ENCODE measurements around the gene C19orf67. TPM values are rescaled to one million over a fixed set of nuclear protein-coding genes. Genes with fewer than 3 reads are reported as not detected.

C19orf67 gene
- total RNA-seq, 1 experiment from 2014 or later = 0.28 TPM

DNA sequence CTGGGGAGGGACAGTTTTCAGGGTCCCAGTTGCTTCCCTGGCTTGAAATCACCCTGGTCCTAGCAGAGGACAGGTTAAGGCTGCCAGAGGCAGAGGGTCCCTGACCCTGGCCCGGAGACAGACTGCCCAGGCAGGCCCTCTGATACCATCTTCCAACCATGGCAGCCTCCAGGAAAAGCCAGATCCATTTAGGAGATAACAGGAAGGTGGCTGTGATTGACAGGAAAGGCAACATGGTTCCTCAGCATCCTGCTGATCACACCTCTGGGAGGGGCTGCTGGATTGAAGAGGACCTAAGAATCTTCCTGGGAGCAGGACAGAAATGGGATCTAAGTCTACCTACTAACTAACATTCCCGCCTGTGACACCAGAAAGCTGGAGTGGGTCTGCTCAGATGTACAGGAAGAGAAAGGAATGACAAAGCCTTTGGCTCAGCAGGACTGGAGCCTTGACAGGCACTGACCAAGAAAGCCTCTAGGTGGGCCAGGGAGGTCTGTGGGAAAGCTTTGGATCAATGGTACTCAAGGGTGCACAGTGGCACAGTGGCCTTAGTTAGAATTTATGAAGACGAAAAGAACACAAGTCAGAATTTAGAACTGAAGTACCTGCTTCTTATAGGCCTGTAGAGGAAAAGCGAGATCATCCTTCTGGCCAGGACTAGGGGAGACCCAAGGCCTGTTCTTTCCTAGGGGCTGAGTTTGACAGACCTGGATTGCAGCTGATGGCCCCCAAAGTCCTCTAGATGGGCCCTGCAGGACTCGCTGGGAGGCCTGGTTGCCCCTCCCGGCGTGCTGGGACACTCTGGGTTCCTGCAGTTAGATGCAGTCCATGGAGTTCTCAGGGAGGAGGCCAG lies 34.3 kb upstream of the C19orf67 start:
- no peak for ATAC-seq

DNA sequence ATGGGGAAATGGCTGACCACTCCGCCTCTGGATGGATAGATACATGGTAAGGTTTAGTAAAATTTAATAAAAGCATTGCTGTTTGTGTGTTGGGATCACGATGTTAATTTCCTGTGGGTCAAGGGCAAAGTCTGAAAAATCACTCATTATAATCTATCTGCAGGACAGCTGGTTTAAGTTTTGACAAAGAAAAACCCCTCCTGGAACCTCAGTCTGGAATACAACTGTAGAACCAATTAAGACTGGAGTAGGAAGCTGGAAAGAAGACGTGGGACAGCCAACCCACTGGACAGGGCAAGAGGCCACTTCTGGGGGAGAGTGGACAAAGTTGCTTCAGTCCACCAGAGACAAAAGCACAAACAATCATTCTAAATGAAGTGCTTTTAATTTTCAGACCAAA lies 33.6 kb upstream of the C19orf67 start:
- no peak for TF ChIP-seq POLR2AphosphoS5 (IDR thresholded peaks at IDR 0.05; ENCODE audit: low read depth, low read length)
- Histone ChIP-seq H3K4me3 (ENCODE audit: low read depth in 2 of 2, low read length in 2 of 2) (no peak overlapping the region), H3K36me3 (ENCODE audit: control insufficient read depth, insufficient read depth, low read length) (no peaks in the 10 kb centered on the region), H3K27me3 (ENCODE audit: control insufficient read depth, insufficient read depth, low read length) (no peaks in the 10 kb centered on the region), H3K27ac (ENCODE audit: low read length) (peak overlapping the region; percentile 92), H3K9me3 (ENCODE audit: control insufficient read depth, insufficient read depth, low read depth, low read length) (no peaks in the 10 kb centered on the region), H3K4me1 (ENCODE audit: control insufficient read depth, insufficient read depth, low read length) (peaks cover 26% of the 10 kb centered on the region)
- DNase-seq (ENCODE audit: low read depth, low spot score) (no peak), ATAC-seq (no peak)
- in situ Hi-C loops (cut with HindIII; ENCODE audit: low pct_unique_long_range_greater_than_20kb, low sequenced_read_pairs) = no loop called here
- intact Hi-C loops (cut with micrococcal nuclease; ENCODE audit: unreplicated experiment) = no loop called here
- CTCF ChIA-PET = no interaction called here
- no TSS peak for BruUV-seq (replicated peaks)
- POLR2A ChIA-PET = no interaction called here

More for the DNA sequence above, 34.3 kb upstream of the C19orf67 start:
- ChIA-PET POLR2A (no interaction called here), CTCF (no interaction called here)
- no peak for DNase-seq (ENCODE audit: low read depth, low spot score)
- TF ChIP-seq, protein P1, sequence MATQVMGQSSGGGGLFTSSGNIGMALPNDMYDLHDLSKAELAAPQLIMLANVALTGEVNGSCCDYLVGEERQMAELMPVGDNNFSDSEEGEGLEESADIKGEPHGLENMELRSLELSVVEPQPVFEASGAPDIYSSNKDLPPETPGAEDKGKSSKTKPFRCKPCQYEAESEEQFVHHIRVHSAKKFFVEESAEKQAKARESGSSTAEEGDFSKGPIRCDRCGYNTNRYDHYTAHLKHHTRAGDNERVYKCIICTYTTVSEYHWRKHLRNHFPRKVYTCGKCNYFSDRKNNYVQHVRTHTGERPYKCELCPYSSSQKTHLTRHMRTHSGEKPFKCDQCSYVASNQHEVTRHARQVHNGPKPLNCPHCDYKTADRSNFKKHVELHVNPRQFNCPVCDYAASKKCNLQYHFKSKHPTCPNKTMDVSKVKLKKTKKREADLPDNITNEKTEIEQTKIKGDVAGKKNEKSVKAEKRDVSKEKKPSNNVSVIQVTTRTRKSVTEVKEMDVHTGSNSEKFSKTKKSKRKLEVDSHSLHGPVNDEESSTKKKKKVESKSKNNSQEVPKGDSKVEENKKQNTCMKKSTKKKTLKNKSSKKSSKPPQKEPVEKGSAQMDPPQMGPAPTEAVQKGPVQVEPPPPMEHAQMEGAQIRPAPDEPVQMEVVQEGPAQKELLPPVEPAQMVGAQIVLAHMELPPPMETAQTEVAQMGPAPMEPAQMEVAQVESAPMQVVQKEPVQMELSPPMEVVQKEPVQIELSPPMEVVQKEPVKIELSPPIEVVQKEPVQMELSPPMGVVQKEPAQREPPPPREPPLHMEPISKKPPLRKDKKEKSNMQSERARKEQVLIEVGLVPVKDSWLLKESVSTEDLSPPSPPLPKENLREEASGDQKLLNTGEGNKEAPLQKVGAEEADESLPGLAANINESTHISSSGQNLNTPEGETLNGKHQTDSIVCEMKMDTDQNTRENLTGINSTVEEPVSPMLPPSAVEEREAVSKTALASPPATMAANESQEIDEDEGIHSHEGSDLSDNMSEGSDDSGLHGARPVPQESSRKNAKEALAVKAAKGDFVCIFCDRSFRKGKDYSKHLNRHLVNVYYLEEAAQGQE (IDR thresholded peaks at IDR 0.05; ENCODE audit: insufficient read depth in 1 of 2, low read depth in 2 of 2, low read length in 1 of 2) = no peak
- TF ChIP-seq POLR2AphosphoS5 (IDR thresholded peaks at IDR 0.05; ENCODE audit: low read depth, low read length) = peak; percentile 33; the same call in 1 of the 2 replicates
- TF ChIP-seq TCF7L2 (IDR thresholded peaks at IDR 0.05; ENCODE audit: low read depth, low read length) = no peak
- TF ChIP-seq, protein P2, sequence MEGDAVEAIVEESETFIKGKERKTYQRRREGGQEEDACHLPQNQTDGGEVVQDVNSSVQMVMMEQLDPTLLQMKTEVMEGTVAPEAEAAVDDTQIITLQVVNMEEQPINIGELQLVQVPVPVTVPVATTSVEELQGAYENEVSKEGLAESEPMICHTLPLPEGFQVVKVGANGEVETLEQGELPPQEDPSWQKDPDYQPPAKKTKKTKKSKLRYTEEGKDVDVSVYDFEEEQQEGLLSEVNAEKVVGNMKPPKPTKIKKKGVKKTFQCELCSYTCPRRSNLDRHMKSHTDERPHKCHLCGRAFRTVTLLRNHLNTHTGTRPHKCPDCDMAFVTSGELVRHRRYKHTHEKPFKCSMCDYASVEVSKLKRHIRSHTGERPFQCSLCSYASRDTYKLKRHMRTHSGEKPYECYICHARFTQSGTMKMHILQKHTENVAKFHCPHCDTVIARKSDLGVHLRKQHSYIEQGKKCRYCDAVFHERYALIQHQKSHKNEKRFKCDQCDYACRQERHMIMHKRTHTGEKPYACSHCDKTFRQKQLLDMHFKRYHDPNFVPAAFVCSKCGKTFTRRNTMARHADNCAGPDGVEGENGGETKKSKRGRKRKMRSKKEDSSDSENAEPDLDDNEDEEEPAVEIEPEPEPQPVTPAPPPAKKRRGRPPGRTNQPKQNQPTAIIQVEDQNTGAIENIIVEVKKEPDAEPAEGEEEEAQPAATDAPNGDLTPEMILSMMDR (IDR thresholded peaks at IDR 0.05) = no peak
- no peak for TF ChIP-seq SIN3A (IDR thresholded peaks at IDR 0.05; ENCODE audit: borderline replicate concordance, insufficient read depth, low read depth, low read length)
- H3K9me3 ChIP-seq (ENCODE audit: control insufficient read depth, insufficient read depth, low read depth, low read length) = no peaks in the 10 kb centered on the region
- no peak overlapping the region for H3K27ac ChIP-seq (ENCODE audit: low read length)
- H3K36me3 ChIP-seq (ENCODE audit: control insufficient read depth, insufficient read depth, low read length) = no peaks in the 10 kb centered on the region
- H3K4me3 ChIP-seq (ENCODE audit: low read depth in 2 of 2, low read length in 2 of 2) = no peak overlapping the region
- H3K4me1 ChIP-seq (ENCODE audit: control insufficient read depth, insufficient read depth, low read length) = peaks cover 26% of the 10 kb centered on the region
- no TSS peak for BruUV-seq (replicated peaks)
- intact Hi-C loops (cut with micrococcal nuclease; ENCODE audit: unreplicated experiment) = no loop called here
- no peaks in the 10 kb centered on the region for H3K27me3 ChIP-seq (ENCODE audit: control insufficient read depth, insufficient read depth, low read length)
- in situ Hi-C loops (cut with HindIII; ENCODE audit: low pct_unique_long_range_greater_than_20kb, low sequenced_read_pairs) = no loop called here

All from Panc1 (cell line).